Measurements from ENCODE around the gene AGPAT2. TPM values are rescaled to one million over a fixed set of nuclear protein-coding genes. Genes with fewer than 3 reads are reported as not detected.

AGPAT2 gene
- total RNA-seq, 1 donor from 2014 or later = 47.8 TPM

DNA sequence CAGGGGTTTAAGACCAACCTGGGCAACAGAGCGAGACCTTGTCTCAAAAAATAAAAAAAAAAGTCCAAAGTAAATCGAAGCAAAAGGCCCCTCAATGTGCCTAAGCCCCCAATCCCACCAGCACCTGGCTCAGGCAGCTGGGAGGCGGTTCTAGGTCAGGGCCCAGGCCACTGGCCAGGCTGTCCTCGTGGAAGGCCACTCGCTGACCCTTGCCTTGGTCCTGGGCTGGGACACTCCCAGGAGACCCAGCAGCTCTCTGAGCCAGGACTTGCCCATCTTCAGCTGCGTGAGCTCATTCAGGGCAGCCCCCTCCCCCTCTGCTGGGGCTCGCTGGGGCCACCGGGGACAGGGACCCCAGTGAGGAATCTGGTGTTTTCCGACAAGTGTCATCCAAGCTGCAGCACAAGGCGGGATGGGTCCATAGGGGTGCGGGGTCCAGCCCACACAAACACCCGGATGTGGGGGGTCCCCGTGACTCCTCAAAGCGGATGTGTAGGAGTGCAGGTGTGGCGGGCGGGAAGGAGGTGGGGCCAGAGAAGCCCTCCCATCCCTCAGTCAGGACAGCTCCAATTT is 4.0 kb downstream of the AGPAT2 start:
- no peak for DNase-seq (ENCODE audit: extremely low spot score, unreplicated experiment)
- no peak overlapping the region for H3K4me3 Mint-ChIP-seq
- H3K27me3 Mint-ChIP-seq = no peaks in the 10 kb centered on the region
- H3K9me3 Mint-ChIP-seq = no peaks in the 10 kb centered on the region
- no peak overlapping the region for H3K27ac Mint-ChIP-seq
- H3K36me3 Mint-ChIP-seq = no peaks in the 10 kb centered on the region
- TF ChIP-seq, protein P1, sequence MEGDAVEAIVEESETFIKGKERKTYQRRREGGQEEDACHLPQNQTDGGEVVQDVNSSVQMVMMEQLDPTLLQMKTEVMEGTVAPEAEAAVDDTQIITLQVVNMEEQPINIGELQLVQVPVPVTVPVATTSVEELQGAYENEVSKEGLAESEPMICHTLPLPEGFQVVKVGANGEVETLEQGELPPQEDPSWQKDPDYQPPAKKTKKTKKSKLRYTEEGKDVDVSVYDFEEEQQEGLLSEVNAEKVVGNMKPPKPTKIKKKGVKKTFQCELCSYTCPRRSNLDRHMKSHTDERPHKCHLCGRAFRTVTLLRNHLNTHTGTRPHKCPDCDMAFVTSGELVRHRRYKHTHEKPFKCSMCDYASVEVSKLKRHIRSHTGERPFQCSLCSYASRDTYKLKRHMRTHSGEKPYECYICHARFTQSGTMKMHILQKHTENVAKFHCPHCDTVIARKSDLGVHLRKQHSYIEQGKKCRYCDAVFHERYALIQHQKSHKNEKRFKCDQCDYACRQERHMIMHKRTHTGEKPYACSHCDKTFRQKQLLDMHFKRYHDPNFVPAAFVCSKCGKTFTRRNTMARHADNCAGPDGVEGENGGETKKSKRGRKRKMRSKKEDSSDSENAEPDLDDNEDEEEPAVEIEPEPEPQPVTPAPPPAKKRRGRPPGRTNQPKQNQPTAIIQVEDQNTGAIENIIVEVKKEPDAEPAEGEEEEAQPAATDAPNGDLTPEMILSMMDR (conservative IDR thresholded peaks at IDR 0.05) = no peak
- H3K4me1 Mint-ChIP-seq (ENCODE audit: unreplicated experiment) = peaks cover 6% of the 10 kb centered on the region

DNA sequence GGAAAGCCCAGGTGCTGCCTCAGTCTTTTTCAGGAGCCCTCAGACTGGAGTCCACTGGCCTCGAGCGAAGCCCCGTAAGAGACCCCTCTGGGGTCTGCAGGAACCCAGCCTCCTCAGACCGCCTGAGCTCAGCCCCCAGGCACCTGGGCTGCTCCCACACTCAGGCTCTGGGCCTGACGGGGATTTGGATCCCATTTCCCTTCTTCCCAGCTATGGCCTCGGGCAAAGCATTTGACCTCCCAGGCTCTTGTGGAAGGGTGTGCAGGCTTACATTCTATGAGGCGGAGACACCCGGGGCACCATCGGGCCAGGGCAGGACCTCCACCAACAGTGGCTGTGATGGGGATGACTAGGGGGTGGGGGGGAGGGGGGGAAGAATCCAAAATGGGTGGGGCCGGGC is 4.5 kb downstream of the AGPAT2 start:
- Mint-ChIP-seq H3K27me3 (no peaks in the 10 kb centered on the region), H3K4me1 (ENCODE audit: unreplicated experiment) (peaks cover 6% of the 10 kb centered on the region), H3K27ac (no peak overlapping the region), H3K9me3 (no peaks in the 10 kb centered on the region), H3K36me3 (no peaks in the 10 kb centered on the region), H3K4me3 (no peak overlapping the region)
- no peak for DNase-seq (ENCODE audit: extremely low spot score, unreplicated experiment)
- TF ChIP-seq, protein P1 (conservative IDR thresholded peaks at IDR 0.05) = no peak

DNA sequence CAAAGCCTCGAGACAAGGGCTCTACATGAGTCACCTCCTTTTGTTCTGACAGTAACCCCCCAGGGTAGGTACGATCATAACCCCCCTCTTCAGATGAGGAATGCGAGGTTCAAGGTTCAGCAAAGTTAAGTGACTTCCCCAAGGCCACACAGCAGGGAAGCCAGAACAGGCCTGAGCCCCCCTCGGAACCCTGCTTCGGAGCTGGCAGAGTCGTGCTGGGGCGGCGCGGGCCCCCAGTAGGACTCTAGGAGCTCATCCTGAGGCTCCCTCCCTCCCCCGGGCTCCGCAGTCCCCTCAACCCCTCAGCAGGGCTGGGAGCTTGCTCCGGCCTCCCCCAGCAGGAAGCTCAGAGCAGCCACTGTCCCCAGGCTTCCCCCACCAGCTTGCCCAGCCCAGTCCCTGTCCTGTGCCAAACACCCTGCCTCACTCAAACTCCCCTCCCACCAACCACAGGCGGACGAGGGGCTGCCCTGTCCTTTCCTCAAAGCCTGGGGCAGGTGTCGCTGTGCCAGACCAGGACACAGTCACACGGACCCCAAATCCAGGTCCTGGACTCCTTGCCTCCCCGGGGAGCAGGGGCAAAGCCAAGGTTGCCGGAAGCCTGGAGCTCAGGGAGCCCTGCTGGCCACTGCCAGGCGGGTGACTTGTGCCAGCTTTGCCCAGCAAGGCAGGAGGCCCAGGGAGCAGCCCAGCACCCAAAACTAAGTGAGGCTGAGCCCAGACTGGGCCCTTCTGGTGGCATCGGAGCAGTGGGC is 5.1 kb downstream of the AGPAT2 start:
- peaks cover 6% of the 10 kb centered on the region for H3K4me1 Mint-ChIP-seq (ENCODE audit: unreplicated experiment)
- TF ChIP-seq, protein P1 (conservative IDR thresholded peaks at IDR 0.05) = no peak
- no peaks in the 10 kb centered on the region for H3K27me3 Mint-ChIP-seq
- H3K9me3 Mint-ChIP-seq = no peaks in the 10 kb centered on the region
- H3K36me3 Mint-ChIP-seq = no peaks in the 10 kb centered on the region
- H3K27ac Mint-ChIP-seq = no peak overlapping the region
- DNase-seq (ENCODE audit: extremely low spot score, unreplicated experiment) = no peak
- H3K4me3 Mint-ChIP-seq = no peak overlapping the region

DNA sequence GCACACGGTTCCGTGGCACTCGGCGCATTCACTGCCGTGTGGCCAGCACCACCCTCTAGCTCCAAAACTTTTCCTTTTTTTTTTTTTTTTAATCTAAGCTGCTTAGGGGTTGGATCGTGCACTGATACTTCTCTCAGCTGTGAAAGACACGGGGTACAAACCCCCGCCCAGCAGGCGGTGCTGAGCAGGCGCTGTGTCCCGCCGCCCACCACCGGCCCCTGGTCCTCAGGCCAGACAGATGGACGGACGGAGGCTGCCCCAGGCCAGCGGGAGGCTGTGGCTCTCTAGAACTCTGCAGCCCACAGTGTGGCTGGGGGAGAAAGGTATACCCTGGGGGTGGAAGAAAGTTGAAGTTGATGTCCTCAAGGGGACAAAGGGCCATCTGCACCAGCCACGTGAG is 6.2 kb downstream of the AGPAT2 start:
- TF ChIP-seq, protein P1 (conservative IDR thresholded peaks at IDR 0.05) = no peak
- Mint-ChIP-seq H3K36me3 (no peaks in the 10 kb centered on the region), H3K27me3 (no peaks in the 10 kb centered on the region), H3K4me3 (no peak overlapping the region), H3K4me1 (ENCODE audit: unreplicated experiment) (peaks cover 6% of the 10 kb centered on the region), H3K27ac (no peak overlapping the region), H3K9me3 (no peaks in the 10 kb centered on the region)
- DNase-seq (ENCODE audit: extremely low spot score, unreplicated experiment) = no peak

DNA sequence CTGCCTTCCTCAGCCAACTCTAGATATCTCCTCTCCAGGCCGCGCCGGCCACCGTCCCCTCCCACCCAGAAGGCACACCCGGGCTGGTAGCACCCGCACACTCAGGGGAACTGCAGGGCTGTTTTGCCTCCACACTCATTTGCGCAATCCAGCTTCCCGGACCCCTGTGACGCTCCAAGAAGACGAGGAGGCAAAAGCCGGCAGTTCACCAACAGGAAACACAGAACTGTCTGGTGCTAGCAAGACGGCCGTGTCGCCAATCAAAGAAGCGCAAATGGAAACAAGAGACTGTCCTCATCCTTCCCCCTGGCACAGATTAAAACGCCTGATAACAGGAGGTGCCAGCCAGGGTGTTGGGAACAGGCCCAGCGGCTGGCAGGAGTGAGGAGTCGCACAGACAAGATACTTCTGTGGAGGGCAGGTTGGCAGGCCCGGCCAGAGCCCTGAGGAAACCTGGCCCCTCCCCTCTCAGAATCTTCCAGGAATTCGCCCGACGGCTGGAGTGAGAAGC is 7.8 kb downstream of the AGPAT2 start:
- no peak overlapping the region for H3K27ac Mint-ChIP-seq
- H3K36me3 Mint-ChIP-seq = no peaks in the 10 kb centered on the region
- H3K27me3 Mint-ChIP-seq = no peaks in the 10 kb centered on the region
- TF ChIP-seq, protein P1 (conservative IDR thresholded peaks at IDR 0.05) = no peak
- DNase-seq (ENCODE audit: extremely low spot score, unreplicated experiment) = no peak
- no peak overlapping the region for H3K4me3 Mint-ChIP-seq
- no peaks in the 10 kb centered on the region for H3K9me3 Mint-ChIP-seq
- H3K4me1 Mint-ChIP-seq (ENCODE audit: unreplicated experiment) = peaks cover 6% of the 10 kb centered on the region
